SU-DHL-6 (cell line): ENCODE data around the gene RBP3.

Experiments
- H2AFZ ChIP-seq: fragments of 200-600 bp; sonication (generic); 2 replicates; pipeline ENCODE4 v1.6.1; 2014; ENCODE audit warnings: low read depth, mild to moderate bottlenecking, moderate library complexity, mixed read lengths, antibody characterized with exemption, low read length; ENCODE audit not compliant: severe bottlenecking
- H3F3A ChIP-seq: fragments of 200-600 bp; shearing (Covaris generic); 2 replicates; pipeline ENCODE4 v1.6.0; 2016; ENCODE audit warnings: antibody characterized with exemption, mild to moderate bottlenecking; ENCODE audit not compliant: insufficient read depth
- H3K27ac ChIP-seq: fragments of 200-600 bp; sonication (generic); 2 replicates; pipeline ENCODE4 v1.5.1; 2016; ENCODE audit warnings: low read depth, mild to moderate bottlenecking, low read length, moderate library complexity, mixed read lengths
- H3K27me3 ChIP-seq: fragments of 200-600 bp; sonication (generic), shearing (Covaris generic); 2 replicates; pipeline ENCODE4 v1.6.0; 2014; ENCODE audit warnings: mild to moderate bottlenecking, low read length
- H3K36me3 ChIP-seq: fragments of 200-600 bp; sonication (generic); 2 replicates; pipeline ENCODE4 v1.6.1; 2014; ENCODE audit warnings: mild to moderate bottlenecking, low read length, mixed read lengths
- H3K4me2 ChIP-seq: fragments of 300-600, 200-600 bp; shearing (Covaris generic), sonication (generic); 2 replicates; pipeline ENCODE4 v1.6.0; 2014; ENCODE audit warnings: low read length, low read depth, mild to moderate bottlenecking; ENCODE audit not compliant: poor library complexity, severe bottlenecking
- H3K4me3 ChIP-seq: fragments of 200-600 bp; sonication (generic); 2 replicates; pipeline ENCODE4 v1.5.1; 2014; ENCODE audit warnings: antibody characterized with exemption, low read length, mild to moderate bottlenecking, mixed read lengths; ENCODE audit not compliant: insufficient read depth, poor library complexity, severe bottlenecking
- H3K79me2 ChIP-seq: fragments of 200-600 bp; sonication (generic); 2 replicates; pipeline ENCODE4 v1.6.1; 2014; ENCODE audit warnings: mild to moderate bottlenecking, low read length, moderate library complexity; ENCODE audit not compliant: insufficient read depth
- H3K9ac ChIP-seq: fragments of 200-600 bp; sonication (generic); 2 replicates; pipeline ENCODE4 v1.7.0; 2014; ENCODE audit warnings: mild to moderate bottlenecking, low read length
- H3K9me2 ChIP-seq: fragments of 200-600 bp; sonication (generic); replicated peaks from 2 replicates; pipeline ENCODE4 v1.6.1; 2014; ENCODE audit warnings: low read length; ENCODE audit not compliant: insufficient read depth
- H3K9me3 ChIP-seq: fragments of 200-600 bp; sonication (generic); 2 replicates; pipeline ENCODE4 v1.6.1; 2014; ENCODE audit warnings: low read length, mixed read lengths; ENCODE audit not compliant: insufficient read depth
- H4K20me1 ChIP-seq: fragments of 200-600 bp; sonication (generic); 2 replicates; pipeline ENCODE4 v1.6.1; 2014; ENCODE audit warnings: low read depth, mild to moderate bottlenecking, antibody characterized with exemption, low read length, moderate library complexity, mixed read lengths
- CTCF ChIP-seq: fragments of 200-600 bp; sonication (generic); IDR thresholded peaks from one replicate; pipeline ENCODE4 v1.5.1; 2017; ENCODE audit warnings: antibody characterized with exemption, mild to moderate bottlenecking, low read length, moderate library complexity; ENCODE audit not compliant: insufficient read depth, poor library complexity, severe bottlenecking
- EZH2phosphoT487 ChIP-seq: fragments of 200-600 bp; sonication (generic), shearing (Covaris generic); conservative IDR thresholded peaks from 2 replicates; pipeline ENCODE4 v1.6.1; 2018; ENCODE audit warnings: mild to moderate bottlenecking, antibody characterized with exemption, low read length, moderate library complexity, mixed read lengths

The RBP3 gene

DNA sequence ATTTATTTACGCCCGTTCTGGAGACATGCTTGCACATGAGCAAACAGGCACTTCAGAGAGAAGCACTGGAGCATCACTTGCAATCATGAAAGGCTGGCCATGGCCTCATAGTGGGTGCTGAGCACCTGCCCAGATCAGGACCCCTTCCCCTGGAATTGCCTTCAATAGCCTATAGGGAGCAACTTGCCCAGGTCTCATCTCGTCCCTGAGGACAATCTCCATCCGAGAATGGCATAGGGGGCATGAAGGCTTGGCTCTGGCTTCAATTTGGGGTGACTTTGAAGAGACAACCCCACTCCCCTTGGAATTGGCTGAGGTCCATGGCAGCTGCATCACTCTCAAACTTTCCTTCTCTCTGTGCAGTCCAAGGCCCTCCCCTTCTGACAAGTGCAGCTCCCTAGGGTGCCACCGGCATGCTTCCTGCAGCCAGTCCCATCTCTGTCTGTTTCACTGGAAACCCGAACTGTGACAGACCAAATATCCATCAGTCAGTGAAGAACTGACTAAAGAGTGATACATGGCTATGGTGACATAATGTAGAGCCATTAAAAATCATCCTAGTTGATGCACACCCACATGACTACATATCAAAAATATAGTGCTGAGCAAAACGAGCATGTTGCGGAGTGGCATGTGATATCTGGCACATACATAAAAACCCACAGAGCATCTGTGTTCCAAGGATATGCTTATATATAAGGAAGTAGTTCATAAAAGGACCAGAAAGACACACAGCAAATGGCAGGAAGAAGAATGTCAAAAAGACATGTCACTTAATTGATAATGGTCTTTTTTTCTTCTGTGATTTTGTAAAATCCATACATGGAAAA is 13.5 kb upstream of the RBP3 start:
- no peak overlapping the region for H3K9ac ChIP-seq
- H3K4me2 ChIP-seq: no peak overlapping the region
- H4K20me1 ChIP-seq: no peaks in the 10 kb centered on the region
- H3K9me2 ChIP-seq: no peaks in the 10 kb centered on the region
- no peaks in the 10 kb centered on the region for H3K27me3 ChIP-seq
- H2AFZ ChIP-seq: no peak overlapping the region
- H3K9me3 ChIP-seq: no peaks in the 10 kb centered on the region
- H3K79me2 ChIP-seq: no peaks in the 10 kb centered on the region
- no peak overlapping the region for H3K27ac ChIP-seq
- no peak for TF ChIP-seq CTCF
- no peak for TF ChIP-seq EZH2phosphoT487
- no peaks in the 10 kb centered on the region for H3F3A ChIP-seq
- no peaks in the 10 kb centered on the region for H3K36me3 ChIP-seq
- no peak overlapping the region for H3K4me3 ChIP-seq

- no peaks in the 10 kb centered on the region for H3K27me3 ChIP-seq
- no peak overlapping the region for H3K27ac ChIP-seq
- no peaks in the 10 kb centered on the region for H3K9me2 ChIP-seq
- H3F3A ChIP-seq: no peaks in the 10 kb centered on the region
- H2AFZ ChIP-seq: no peak overlapping the region
- H4K20me1 ChIP-seq: no peaks in the 10 kb centered on the region
- H3K79me2 ChIP-seq: no peaks in the 10 kb centered on the region
- no peak overlapping the region for H3K4me3 ChIP-seq
- H3K4me2 ChIP-seq: no peak overlapping the region
- no peaks in the 10 kb centered on the region for H3K36me3 ChIP-seq
- no peaks in the 10 kb centered on the region for H3K9me3 ChIP-seq
- no peak overlapping the region for H3K9ac ChIP-seq
- TF ChIP-seq EZH2phosphoT487: no peak
- no peak for TF ChIP-seq CTCF
These were observed 12.3 kb upstream of the RBP3 start for GRCh38 chr10:47335906-47336305.

DNA sequence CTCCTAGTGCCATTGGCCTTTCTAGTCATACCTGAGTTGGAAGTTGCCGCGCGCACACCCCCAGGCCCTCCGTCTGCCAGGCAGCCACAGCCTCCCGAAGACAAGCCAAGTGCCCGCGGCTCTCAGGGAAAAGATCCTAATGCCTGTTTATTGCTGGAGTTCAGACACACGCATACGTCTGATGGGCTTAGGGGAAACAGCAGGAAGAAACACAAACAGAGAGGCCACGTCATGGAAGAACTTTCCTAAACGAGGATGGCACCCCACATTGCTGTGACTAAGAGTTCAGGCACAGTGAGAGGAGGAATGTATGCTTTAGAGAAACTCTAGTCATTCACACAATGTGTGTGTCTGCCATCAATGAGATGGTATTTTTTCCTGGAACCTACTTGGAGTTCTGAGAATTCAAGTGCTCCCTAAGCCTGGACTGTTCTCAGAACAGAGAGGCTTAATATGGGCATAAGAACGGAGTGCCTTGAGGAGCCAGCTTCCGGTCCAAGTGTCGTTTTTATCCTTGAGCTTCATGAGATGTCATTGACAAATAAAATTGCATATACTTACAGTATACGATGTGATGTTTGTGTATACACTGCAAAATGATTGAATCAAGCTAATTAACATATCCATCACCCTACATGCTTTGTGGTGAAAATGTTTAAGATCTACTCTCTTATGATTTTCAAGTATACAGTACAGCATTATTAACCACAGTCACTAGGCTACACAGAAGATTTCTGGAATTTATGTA is 11.6 kb upstream of the RBP3 start:
- H3F3A ChIP-seq: no peaks in the 10 kb centered on the region
- no peak overlapping the region for H2AFZ ChIP-seq
- no peaks in the 10 kb centered on the region for H3K9me2 ChIP-seq
- no peak overlapping the region for H3K27ac ChIP-seq
- TF ChIP-seq EZH2phosphoT487 (no peak), CTCF (no peak)
- no peaks in the 10 kb centered on the region for H3K36me3 ChIP-seq
- H4K20me1 ChIP-seq: no peaks in the 10 kb centered on the region
- no peak overlapping the region for H3K9ac ChIP-seq
- H3K27me3 ChIP-seq: no peaks in the 10 kb centered on the region
- H3K9me3 ChIP-seq: no peaks in the 10 kb centered on the region
- no peaks in the 10 kb centered on the region for H3K79me2 ChIP-seq
- H3K4me3 ChIP-seq: no peak overlapping the region
- H3K4me2 ChIP-seq: no peak overlapping the region
